ENCODE results near the gene EBPL. TPM values are rescaled to one million over a fixed set of nuclear protein-coding genes. Genes with fewer than 3 reads are reported as not detected.

Gene EBPL
- total and polyA plus RNA-seq, 2 donors from 2014 or later = 31.4 to 36.8 TPM

- DNase-seq (no peak), FAIRE-seq (no peak)
- no peaks in the 10 kb centered on the region for H3K27me3 ChIP-seq (ENCODE audit: control insufficient read depth, insufficient read depth, low read length)
- no peak overlapping the region for H3K27ac ChIP-seq (ENCODE audit: low read depth in 2 of 2, low read length in 2 of 2)
- no peak overlapping the region for H3K9ac ChIP-seq (ENCODE audit: low read length in 3 of 3)
- no peaks in the 10 kb centered on the region for H3K9me3 ChIP-seq (ENCODE audit: control insufficient read depth in 2 of 3, insufficient read depth in 1 of 3, low read length in 3 of 3)
- no peak for TF ChIP-seq CTCF (IDR thresholded peaks at IDR 0.05; ENCODE audit: borderline replicate concordance, extremely low read depth, insufficient read depth)
- intact Hi-C loops (cut with DNase I) = no loop called here
- no peak overlapping the region for H3K4me3 ChIP-seq (ENCODE audit: low read length in 3 of 3)
- peaks cover 0 to 2% (median 0%) of the 10 kb centered on the region in 3 donors for H3K4me1 ChIP-seq (ENCODE audit: control insufficient read depth in 2 of 3, insufficient read depth in 2 of 3, low read depth in 1 of 3, low read length in 3 of 3)
- H3K36me3 ChIP-seq (ENCODE audit: control insufficient read depth in 2 of 3, insufficient read depth in 3 of 3, low read length in 3 of 3) = peaks cover 0 to 3% (median 0%) of the 10 kb centered on the region in 3 donors
Measured at GRCh38 chr13:49693191-49693733, 2.0 kb upstream of the EBPL start.

- Histone ChIP-seq H3K9me3 (ENCODE audit: control insufficient read depth in 2 of 3, insufficient read depth in 1 of 3, low read length in 3 of 3) (no peaks in the 10 kb centered on the region), H3K27ac (ENCODE audit: low read depth in 2 of 2, low read length in 2 of 2) (no peak overlapping the region), H3K27me3 (ENCODE audit: control insufficient read depth, insufficient read depth, low read length) (no peaks in the 10 kb centered on the region), H3K9ac (ENCODE audit: low read length in 3 of 3) (peak overlapping the region in 2 of 3 donors; percentile 64 to 74), H3K4me1 (ENCODE audit: control insufficient read depth in 2 of 3, insufficient read depth in 2 of 3, low read depth in 1 of 3, low read length in 3 of 3) (peaks cover 0 to 2% (median 0%) of the 10 kb centered on the region in 3 donors), H3K4me3 (ENCODE audit: low read length in 3 of 3) (peak overlapping the region; percentile 47 to 88 (median 74)), H3K36me3 (ENCODE audit: control insufficient read depth in 2 of 3, insufficient read depth in 3 of 3, low read length in 3 of 3) (no peaks in the 10 kb centered on the region)
- intact Hi-C loops (cut with DNase I) = no loop called here
- TF ChIP-seq CTCF (IDR thresholded peaks at IDR 0.05; ENCODE audit: borderline replicate concordance, extremely low read depth, insufficient read depth) = no peak
- DNase-seq = peak in 2 of 5 donors; percentile 16 to 39
- FAIRE-seq = no peak
Measured at GRCh38 chr13:49690133-49690994, 922 bp downstream of the EBPL start.

GRCh38 chr13:49683489-49683888, 7.8 kb downstream of the EBPL start:
- H3K9me3 ChIP-seq (ENCODE audit: control insufficient read depth in 2 of 3, insufficient read depth in 1 of 3, low read length in 3 of 3) = no peaks in the 10 kb centered on the region
- DNase-seq = no peak
- intact Hi-C loops (cut with DNase I) = no loop called here

More at GRCh38 chr13:49683489-49683888, 7.8 kb downstream of the EBPL start:
- Histone ChIP-seq H3K4me3 (ENCODE audit: low read length in 3 of 3) (no peak overlapping the region), H3K27me3 (ENCODE audit: control insufficient read depth, insufficient read depth, low read length) (no peaks in the 10 kb centered on the region), H3K9ac (ENCODE audit: low read length in 3 of 3) (no peak overlapping the region), H3K36me3 (ENCODE audit: control insufficient read depth in 2 of 3, insufficient read depth in 3 of 3, low read length in 3 of 3) (no peaks in the 10 kb centered on the region), H3K27ac (ENCODE audit: low read depth in 2 of 2, low read length in 2 of 2) (no peak overlapping the region), H3K4me1 (ENCODE audit: control insufficient read depth in 2 of 3, insufficient read depth in 2 of 3, low read depth in 1 of 3, low read length in 3 of 3) (no peaks in the 10 kb centered on the region)
- no peak for FAIRE-seq
- no peak for TF ChIP-seq CTCF (IDR thresholded peaks at IDR 0.05; ENCODE audit: borderline replicate concordance, extremely low read depth, insufficient read depth)

Measured in kidney (tissue), 14 donors.